ENCODE results near the gene SDS.

The SDS gene

GRCh38 chr12:113438523-113439300 lies 35.0 kb upstream of the SDS start:
- DNase-seq (ENCODE audit: low read depth), result no peak
- no peak for TF ChIP-seq CTCF (IDR thresholded peaks at IDR 0.05; ENCODE audit: low read length, missing control alignments)
- H3K4me3 ChIP-seq (replicated peaks; ENCODE audit: low read depth, low read length), result no peak overlapping the region

- TF ChIP-seq CTCF (IDR thresholded peaks at IDR 0.05; ENCODE audit: low read length, missing control alignments), result no peak
- no peak overlapping the region for H3K4me3 ChIP-seq (replicated peaks; ENCODE audit: low read depth, low read length)
- no peak for DNase-seq (ENCODE audit: low read depth)
These were observed 34.0 kb upstream of the SDS start for GRCh38 chr12:113437729-113438100.

GRCh38 chr12:113436993-113437728 lies 33.5 kb upstream of the SDS start:
- no peak for TF ChIP-seq CTCF (IDR thresholded peaks at IDR 0.05; ENCODE audit: low read length, missing control alignments)
- DNase-seq (ENCODE audit: low read depth), result no peak
- no peak overlapping the region for H3K4me3 ChIP-seq (replicated peaks; ENCODE audit: low read depth, low read length)

- TF ChIP-seq CTCF (IDR thresholded peaks at IDR 0.05; ENCODE audit: low read length, missing control alignments), result no peak
These were observed 32.9 kb upstream of the SDS start for GRCh38 chr12:113436586-113436985.

GRCh38 chr12:113435367-113435766 lies 31.7 kb upstream of the SDS start:
- no peak for TF ChIP-seq CTCF (IDR thresholded peaks at IDR 0.05; ENCODE audit: low read length, missing control alignments)
- H3K4me3 ChIP-seq (replicated peaks; ENCODE audit: low read depth, low read length), result no peak overlapping the region
- DNase-seq (ENCODE audit: low read depth), result no peak

More at GRCh38 chr12:113436586-113436985, 32.9 kb upstream of the SDS start:
- no peak overlapping the region for H3K4me3 ChIP-seq (replicated peaks; ENCODE audit: low read depth, low read length)
- DNase-seq (ENCODE audit: low read depth), result no peak

GRCh38 chr12:113432986-113433385 lies 29.3 kb upstream of the SDS start:
- no peak overlapping the region for H3K4me3 ChIP-seq (replicated peaks; ENCODE audit: low read depth, low read length)
- no peak for TF ChIP-seq CTCF (IDR thresholded peaks at IDR 0.05; ENCODE audit: low read length, missing control alignments)
- no peak for DNase-seq (ENCODE audit: low read depth)
